A549 (cell line): ENCODE measurements around the gene PIGK. TPM values are rescaled to one million over a fixed set of nuclear protein-coding genes. Genes with fewer than 3 reads are reported as not detected.

Experiments
- ATAC-seq, 2 experiments: fragments of 200-7000 bp in 1 of 2; fragments of >200 bp in 1 of 2; cut with Nextera tagmentation in 1 of 2; cut with Tn5 transposase in 1 of 2; 3 replicates each; pipeline versions ENCODE4 v1.8.0 to v1.9.1; 2018 to 2020; ENCODE audit warnings: mild to moderate bottlenecking in 1 of 2, moderate library complexity in 1 of 2
- CTCF ChIA-PET: fragments of 300-600 bp; sonication (Branson Sonifier 250); formaldehyde crosslinking; extraction: SDS; loops from one replicate; lab custom pipeline; 2021; ENCODE audit warnings: antibody characterized with exemption, inconsistent platforms; lab: Yijun Ruan, JAX
- POLR2A ChIA-PET: fragments of 350-600 bp; formaldehyde crosslinking; extraction: SDS; loops from one replicate; lab custom pipeline; 2021; ENCODE audit warnings: antibody characterized with exemption, inconsistent platforms; lab: Yijun Ruan, JAX
- DNase-seq, 2 experiments: peaks; one replicate each; pipeline versions ENCODE4 v3.0.0 to v3.0.0-alpha.2; 2011 to 2016; ENCODE audit warnings: low read depth in 1 of 2, low spot score in 1 of 2
- FAIRE-seq: peaks from 2 replicates; lab custom pipeline; 2011; peaks lifted over from hg19 to GRCh38; lab: Jason Lieb, UNC
- H3K27ac ChIP-seq, 2 experiments: fragments of >200 bp; sonication (Bioruptor Twin); formaldehyde crosslinking; 3 replicates each; pipeline ENCODE4 v1.5.1; 2016 to 2017
- H3K4me1 ChIP-seq: fragments of >200 bp; sonication (Bioruptor Twin); formaldehyde crosslinking; 3 replicates; pipeline ENCODE4 v1.6.1; 2016
- H3K4me2 ChIP-seq: fragments of >200 bp; sonication (Bioruptor Twin); formaldehyde crosslinking; 3 replicates; pipeline ENCODE4 v1.6.1; 2016
- H3K4me3 ChIP-seq: fragments of >200 bp; sonication (Bioruptor Twin); formaldehyde crosslinking; 3 replicates; pipeline ENCODE4 v1.5.1; 2016
- H3K9me3 ChIP-seq: fragments of >200 bp; sonication (Bioruptor Twin); formaldehyde crosslinking; 3 replicates; pipeline ENCODE4 v1.6.1; 2016
- BCL3 ChIP-seq: fragments of >200 bp; sonication (Bioruptor Twin); formaldehyde crosslinking; IDR thresholded peaks from 3 replicates; pipeline ENCODE4 v1.6.1; 2016
- BHLHE40 ChIP-seq: IDR thresholded peaks from 2 replicates; pipeline ENCODE4 v1.6.1; 2012; ENCODE audit warnings: low read depth, low read length, inconsistent platforms
- CBX2 ChIP-seq: fragments of 200-600 bp; sonication (generic); IDR thresholded peaks from 2 replicates; pipeline ENCODE4 v1.6.1; 2016; ENCODE audit warnings: low read depth, mild to moderate bottlenecking, borderline replicate concordance
- CBX8 ChIP-seq: fragments of 200-600 bp; sonication (generic); IDR thresholded peaks from 2 replicates; pipeline ENCODE4 v1.6.1; 2016
- CHD2 ChIP-seq: fragments of 150-350 bp; IDR thresholded peaks from 2 replicates; pipeline ENCODE4 v1.6.1; 2014; ENCODE audit warnings: low read length; ENCODE audit not compliant: partially characterized antibody
- CTCF ChIP-seq: fragments of >200 bp; sonication (Bioruptor Twin); formaldehyde crosslinking; IDR thresholded peaks from 3 replicates; pipeline ENCODE4 v1.5.1; 2016
- E2F6 ChIP-seq: IDR thresholded peaks from 2 replicates; pipeline ENCODE4 v1.6.1; 2012; ENCODE audit warnings: low read depth, borderline replicate concordance
- HDAC2 ChIP-seq: fragments of 200-600 bp; sonication (generic); IDR thresholded peaks from 2 replicates; pipeline ENCODE4 v1.6.1; 2016
- HOXB13 ChIP-seq: fragments of 250-450 bp; sonication (Bioruptor Pico); IDR thresholded peaks from 2 replicates; pipeline ENCODE4 v1.5.0; 2020; ENCODE audit warnings: low read depth, mild to moderate bottlenecking, moderate library complexity
- HOXB5 ChIP-seq: fragments of 250-450 bp; sonication (Bioruptor Pico); IDR thresholded peaks from 2 replicates; pipeline ENCODE4 v1.5.0; 2020; ENCODE audit warnings: mild to moderate bottlenecking, moderate library complexity
- MAFK ChIP-seq: fragments of 450-650 bp; IDR thresholded peaks from 2 replicates; pipeline ENCODE4 v1.6.1; 2014; ENCODE audit not compliant: partially characterized antibody
- MAZ ChIP-seq: fragments of 150-350 bp; IDR thresholded peaks from 2 replicates; pipeline ENCODE4 v1.6.1; 2014; ENCODE audit warnings: antibody characterized with exemption, low read depth, low read length, borderline replicate concordance
- NFE2L2 ChIP-seq: fragments of 150-350 bp; conservative IDR thresholded peaks from 2 replicates; pipeline ENCODE4 v1.6.1; 2014; ENCODE audit warnings: low read length
- NPAS2 ChIP-seq: fragments of 250-450 bp; sonication (Bioruptor Pico); IDR thresholded peaks from 2 replicates; pipeline ENCODE4 v1.8.0; 2022; ENCODE audit warnings: mild to moderate bottlenecking, moderate library complexity, borderline replicate concordance
- RCOR1 ChIP-seq: fragments of 150-350 bp; IDR thresholded peaks from 2 replicates; pipeline ENCODE4 v1.6.1; 2014; ENCODE audit warnings: antibody characterized with exemption, low read length, low read depth
- RFX5 ChIP-seq: fragments of 450-650 bp; IDR thresholded peaks from 2 replicates; pipeline ENCODE4 v1.7.1; 2014; ENCODE audit warnings: antibody characterized with exemption, mild to moderate bottlenecking, moderate library complexity
- SMC3 ChIP-seq: fragments of >200 bp; sonication (Bioruptor Twin); formaldehyde crosslinking; IDR thresholded peaks from 3 replicates; pipeline ENCODE4 v1.6.1; 2018; ENCODE audit warnings: inconsistent platforms
- USF2 ChIP-seq: fragments of 450-650 bp; IDR thresholded peaks from 2 replicates; pipeline ENCODE4 v1.6.1; 2014; ENCODE audit warnings: antibody characterized with exemption
- ZC3H11A ChIP-seq: fragments of 450-650 bp; IDR thresholded peaks from 2 replicates; pipeline ENCODE4 v1.6.1; 2014; ENCODE audit warnings: antibody characterized with exemption, mild to moderate bottlenecking
- ZFP36 ChIP-seq: fragments of 450-650 bp; IDR thresholded peaks from 2 replicates; pipeline ENCODE4 v1.6.1; 2014; ENCODE audit warnings: borderline replicate concordance; ENCODE audit not compliant: partially characterized antibody
- WGBS: methylation state at CpG from one replicate; pipeline ENCODE4 v1.1.6; 2017; ENCODE audit errors: missing lambda C conversion rate; 5-methylcytosine and 5-hydroxymethylcytosine counted together
- polyA plus RNA-seq, 4 experiments: library from polyadenylated mRNA; depleted of rRNA in 3 of 4; stranded (reverse); fragments of >200 nt; fragmentation: RNase III in 1 of 4; extraction: RNeasy Plus Mini Kit Qiagen cat#74134 plus additional on column Dnase treatment in 1 of 4; gene quantifications; 2 replicates in 3 of 4; 3 replicates in 1 of 4; pipeline ENCODE4 v1.2.3, GENCODE V29; 2011 to 2017

PIGK gene
- polyA plus RNA-seq, 2 of the 4 experiments (the other 2 are of a cell fraction): 31.2 to 38.5 TPM

GRCh38 chr1:77200806-77201205, 18.4 kb downstream of the PIGK start (continued):
- no peak for TF ChIP-seq MAZ
- no peak for TF ChIP-seq CTCF
- no peak for TF ChIP-seq HOXB13 (CRISPR knock-in tag)
- no peak for TF ChIP-seq HOXB5 (CRISPR knock-in tag)

GRCh38 chr1:77200293-77200692, 18.9 kb downstream of the PIGK start:
- TF ChIP-seq NPAS2 (CRISPR knock-in tag) (no peak), MAFK (peak; percentile 55), BHLHE40 (no peak), CBX8 (no peak), CHD2 (no peak)
- ChIA-PET POLR2A (interaction anchor here (0.6 kb wide), 1 partner anchor 333 kb away, joined by 3 read pairs; no protein-coding TSS in a partner anchor), CTCF (no interaction called here)
- DNase-seq (no peak), FAIRE-seq (no peak), ATAC-seq (no peak)
- H3K27ac ChIP-seq: no peak overlapping the region
- H3K4me3 ChIP-seq: no peak overlapping the region
- H3K4me2 ChIP-seq: no peak overlapping the region
- no peaks in the 10 kb centered on the region for H3K4me1 ChIP-seq
- H3K9me3 ChIP-seq: no peaks in the 10 kb centered on the region

- FAIRE-seq (no peak), ATAC-seq (no peak), DNase-seq (no peak)
- no peak overlapping the region for H3K4me2 ChIP-seq
- TF ChIP-seq RFX5: no peak
- no peaks in the 10 kb centered on the region for H3K9me3 ChIP-seq
- H3K27ac ChIP-seq: no peak overlapping the region
- no peaks in the 10 kb centered on the region for H3K4me1 ChIP-seq
- WGBS: 95% methylated on average over 3 of the region's 3 CpGs
- no peak overlapping the region for H3K4me3 ChIP-seq
- ChIA-PET CTCF (no interaction called here), POLR2A (no interaction called here)
These were observed 21.9 kb downstream of the PIGK start for GRCh38 chr1:77197351-77197750.

- no peak overlapping the region for H3K27ac ChIP-seq
- ATAC-seq (no peak), DNase-seq (no peak), FAIRE-seq (no peak)
- no peaks in the 10 kb centered on the region for H3K4me1 ChIP-seq
- ChIA-PET CTCF (interaction anchor here (1.1 kb wide), 1 partner anchor 10 kb away, joined by 4 read pairs; no protein-coding TSS in a partner anchor), POLR2A (no interaction called here)
- no peak overlapping the region for H3K4me2 ChIP-seq
- TF ChIP-seq ZC3H11A (no peak), RCOR1 (no peak), SMC3 (no peak), ZFP36 (no peak), HDAC2 (no peak), E2F6 (no peak), BCL3 (no peak), NFE2L2 (no peak), USF2 (no peak), CBX2 (no peak)
- H3K9me3 ChIP-seq: no peaks in the 10 kb centered on the region
- no peak overlapping the region for H3K4me3 ChIP-seq
These were observed 25.3 kb downstream of the PIGK start for GRCh38 chr1:77193951-77194350.
